B cell (primary cell): Measurements from ENCODE around the gene RNF224. TPM values are rescaled to one million over a fixed set of nuclear protein-coding genes. Genes with fewer than 3 reads are reported as not detected.

Experiments
- ATAC-seq: fragments of 200-7000 bp; cut with Tn5 transposase; one replicate; pipeline ENCODE4 v1.10.0; 2021; ENCODE audit warnings: low read depth, mild to moderate bottlenecking, moderate number of reproducible peaks, moderate library complexity
- CTCF ChIA-PET: fragments of 350-600 bp; sonication (Branson Sonifier 250); formaldehyde crosslinking; loops from one replicate; lab custom pipeline; 2021; ENCODE audit warnings: antibody characterized with exemption, inconsistent platforms; lab: Charles Lee
- POLR2A ChIA-PET: fragments of 350-600 bp; sonication (Branson Sonifier 250); formaldehyde crosslinking; loops from one replicate; lab custom pipeline; 2021; ENCODE audit warnings: antibody characterized with exemption; lab: Charles Lee
- DNase-seq: peaks from one replicate; pipeline ENCODE4 v3.0.0; 2013
- H2AFZ ChIP-seq: 2 replicates; pipeline ENCODE4 v1.6.1; 2012; ENCODE audit warnings: mild to moderate bottlenecking, low read depth, low read length; ENCODE audit not compliant: insufficient read depth, poor library complexity, severe bottlenecking
- H3K27ac ChIP-seq, 2 donors: 1 replicate in 1 of 2; 2 replicates in 1 of 2; pipeline ENCODE4 v1.5.1; 2012 to 2013; ENCODE audit warnings: low read length in 2 of 2, mild to moderate bottlenecking in 2 of 2, moderate library complexity in 1 of 2
- H3K27me3 ChIP-seq, 4 experiments: fragments of 200-600 bp in 1 of 4; sonication (generic) in 1 of 4; replicated peaks in 1 of 4; 1 replicate in 2 of 4; 2 replicates in 2 of 4; pipeline versions ENCODE4 v1.6.1 to v1.7.0; 2013 to 2016; ENCODE audit warnings: low read length in 3 of 4, mild to moderate bottlenecking in 2 of 4, mixed read lengths in 1 of 4, moderate library complexity in 1 of 4; ENCODE audit not compliant: insufficient read depth in 4 of 4, control insufficient read depth in 3 of 4; ENCODE audit errors: control extremely low read depth in 1 of 4
- H3K36me3 ChIP-seq, 2 experiments: replicated peaks in 1 of 2; 1 replicate in 1 of 2; 2 replicates in 1 of 2; pipeline versions ENCODE4 v1.6.1 to v1.7.1; 2013; ENCODE audit warnings: low read length in 1 of 2; ENCODE audit not compliant: insufficient read depth in 2 of 2, control insufficient read depth in 1 of 2; ENCODE audit errors: control extremely low read depth in 1 of 2, extremely low read depth in 1 of 2
- H3K4me1 ChIP-seq, 2 donors: fragments of 200-600 bp in 1 of 2; sonication (generic) in 1 of 2; 1 replicate in 1 of 2; 2 replicates in 1 of 2; pipeline versions ENCODE4 v1.5.1 to v1.6.1; 2013 to 2017; ENCODE audit warnings: low read length in 2 of 2; ENCODE audit not compliant: control insufficient read depth in 2 of 2, insufficient read depth in 2 of 2
- H3K4me2 ChIP-seq: replicated peaks from 2 replicates; pipeline ENCODE3; 2012; ENCODE audit warnings: mild to moderate bottlenecking, low read depth, low read length; ENCODE audit not compliant: poor library complexity, severe bottlenecking
- H3K4me3 ChIP-seq, 5 experiments: fragments of 200-600 bp in 1 of 5; sonication (generic) in 1 of 5; 1 replicate in 3 of 5; 2 replicates in 2 of 5; pipeline versions ENCODE4 v1.5.1 to v1.7.0; 2011 to 2016; ENCODE audit warnings: low read length in 4 of 5, mild to moderate bottlenecking in 4 of 5, low read depth in 2 of 5, control low read depth in 1 of 5, moderate library complexity in 1 of 5; ENCODE audit not compliant: insufficient read depth in 1 of 5; ENCODE audit errors: control extremely low read depth in 1 of 5, extremely low read depth in 1 of 5
- H3K79me2 ChIP-seq: fragments of 200-600 bp; sonication (generic); one replicate; pipeline ENCODE4 v1.6.0; 2016; ENCODE audit warnings: low read length; ENCODE audit not compliant: control insufficient read depth, insufficient read depth
- H3K9ac ChIP-seq: fragments of 200-600 bp; sonication (generic); 2 replicates; pipeline ENCODE4 v1.6.1; 2017; ENCODE audit warnings: mild to moderate bottlenecking, low read length, moderate library complexity
- H3K9me3 ChIP-seq, 3 donors: one replicate each; pipeline versions ENCODE4 v1.6.1 to v1.7.1; 2013; ENCODE audit warnings: low read length in 2 of 3; ENCODE audit not compliant: control insufficient read depth in 2 of 3, insufficient read depth in 1 of 3; ENCODE audit errors: control extremely low read depth in 1 of 3
- H4K20me1 ChIP-seq: 2 replicates; pipeline ENCODE4 v1.6.0; 2012; ENCODE audit warnings: mild to moderate bottlenecking, low read length; ENCODE audit not compliant: insufficient read depth, control insufficient read depth, poor library complexity, severe bottlenecking
- H3K27ac Mint-ChIP-seq: one replicate; pipeline ENCODE4 v1.8.0; 2021; ENCODE audit warnings: mixed read lengths
- H3K27me3 Mint-ChIP-seq: one replicate; pipeline ENCODE4 v1.8.0; 2021; ENCODE audit warnings: mixed read lengths
- H3K4me1 Mint-ChIP-seq: one replicate; pipeline ENCODE4 v1.8.0; 2021; ENCODE audit warnings: mixed read lengths
- H3K4me3 Mint-ChIP-seq: one replicate; pipeline ENCODE4 v1.8.0; 2021; ENCODE audit warnings: mixed read lengths
- H3K9me3 Mint-ChIP-seq: one replicate; pipeline ENCODE4 v1.8.0; 2022; ENCODE audit warnings: mixed read lengths; ENCODE audit not compliant: insufficient read depth
- EZH2 ChIP-seq: IDR thresholded peaks from 2 replicates; pipeline ENCODE4 v1.6.1; 2012; ENCODE audit warnings: borderline replicate concordance, low read depth, mild to moderate bottlenecking, moderate library complexity, low read length; ENCODE audit not compliant: insufficient read depth, poor library complexity, severe bottlenecking
- WGBS: methylation state at CpG from one replicate; pipeline ENCODE4 v1.1.5; 2013; ENCODE audit warnings: missing lambda C conversion rate; ENCODE audit not compliant: insufficient coverage; 5-methylcytosine and 5-hydroxymethylcytosine counted together
- intact Hi-C: fragments of 100-400 bp; cut with micrococcal nuclease; formaldehyde crosslinking; loops from one replicate; pipeline ENCODE4 v1.10.0; 2022
- polyA plus RNA-seq: library from polyadenylated mRNA; depleted of rRNA; stranded (reverse); fragments of >200 nt; gene quantifications from 2 replicates; pipeline ENCODE4 v1.2.3, GENCODE V29; 2012
- total RNA-seq, 2 donors: library from RNA; stranded (reverse); fragments of 120-200 nt in 1 of 2; gene quantifications; 1 replicate in 1 of 2; 2 replicates in 1 of 2; pipeline versions ENCODE4 v1.2.3 to v1.2.4, GENCODE V29; 2013 to 2022
- TF ChIP-seq, protein P1 (sequence below): fragments of 200-600 bp; IDR thresholded peaks from one replicate; pipeline ENCODE4 v1.8.0; 2022; ENCODE audit warnings: antibody characterized with exemption, mild to moderate bottlenecking

RNF224 gene
- total and polyA plus RNA-seq, 2 donors (not counting 1 experiment from before 2014, with no cell fraction given) = not detected

DNA sequence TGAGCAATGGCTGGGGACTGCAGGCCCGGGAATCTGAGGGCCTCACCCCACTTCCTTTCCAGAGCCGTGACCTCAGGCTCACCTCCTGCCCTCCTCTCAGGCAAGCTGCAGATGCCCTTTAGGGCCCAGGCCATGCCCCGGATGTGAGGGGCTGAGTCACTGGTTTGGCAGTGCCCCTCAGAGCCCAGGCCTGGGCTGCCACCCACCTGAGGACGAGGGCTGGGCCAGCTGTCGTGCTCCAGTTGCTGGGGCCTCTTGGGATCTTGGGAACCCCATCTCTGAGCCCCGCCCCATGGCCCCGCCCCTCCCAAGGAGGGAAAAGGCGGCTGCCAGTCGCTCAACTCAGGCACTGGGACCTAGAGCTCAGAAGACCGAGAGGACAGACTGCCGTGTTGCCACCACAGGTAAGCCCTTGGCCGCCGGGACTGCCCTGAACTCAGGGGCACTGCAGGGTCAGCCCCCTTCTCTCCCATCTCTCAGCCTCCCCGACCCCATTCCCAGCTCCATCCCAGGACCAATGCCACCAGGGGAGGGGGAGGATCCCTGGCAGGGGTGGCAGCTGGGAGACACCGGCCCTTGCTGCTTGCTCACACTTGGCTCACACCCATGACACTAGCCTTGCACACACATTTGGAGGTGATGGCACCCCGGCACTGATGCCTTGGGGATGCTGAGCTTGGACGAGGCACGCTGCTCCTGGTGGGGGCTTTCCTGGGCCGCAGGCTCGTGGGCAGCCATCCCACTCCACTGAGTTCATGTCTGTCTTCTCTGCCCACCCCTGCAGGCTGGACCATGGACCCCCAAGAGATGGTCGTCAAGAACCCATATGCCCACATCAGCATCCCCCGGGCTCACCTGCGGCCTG is 2.2 kb upstream of the RNF224 start, which contains the start of gene CYSRT1:
Gene CYSRT1 (plus strand): TSS at position 345 of the 865 bp plus-strand sequence. CDS start 448 bp downstream, at position 793.
- peaks cover 13 to 32% of the 10 kb centered on the region in 2 donors for H3K4me1 ChIP-seq
- Mint-ChIP-seq H3K4me1 (peaks cover 16% of the 10 kb centered on the region), H3K27me3 (peaks cover 4% of the 10 kb centered on the region), H3K9me3 (no peaks in the 10 kb centered on the region), H3K4me3 (peak within 1 kb of the TSS; percentile 86), H3K27ac (peak within 1 kb of the TSS; percentile 82)
- H3K27me3 ChIP-seq = peaks cover 0 to 28% (median 2%) of the 10 kb centered on the region in 4 experiments
- no peaks in the 10 kb centered on the region for H4K20me1 ChIP-seq
- peak within 1 kb of the TSS; percentile 36 to 77 (median 71) for H3K4me3 ChIP-seq
- TF ChIP-seq, protein P1, sequence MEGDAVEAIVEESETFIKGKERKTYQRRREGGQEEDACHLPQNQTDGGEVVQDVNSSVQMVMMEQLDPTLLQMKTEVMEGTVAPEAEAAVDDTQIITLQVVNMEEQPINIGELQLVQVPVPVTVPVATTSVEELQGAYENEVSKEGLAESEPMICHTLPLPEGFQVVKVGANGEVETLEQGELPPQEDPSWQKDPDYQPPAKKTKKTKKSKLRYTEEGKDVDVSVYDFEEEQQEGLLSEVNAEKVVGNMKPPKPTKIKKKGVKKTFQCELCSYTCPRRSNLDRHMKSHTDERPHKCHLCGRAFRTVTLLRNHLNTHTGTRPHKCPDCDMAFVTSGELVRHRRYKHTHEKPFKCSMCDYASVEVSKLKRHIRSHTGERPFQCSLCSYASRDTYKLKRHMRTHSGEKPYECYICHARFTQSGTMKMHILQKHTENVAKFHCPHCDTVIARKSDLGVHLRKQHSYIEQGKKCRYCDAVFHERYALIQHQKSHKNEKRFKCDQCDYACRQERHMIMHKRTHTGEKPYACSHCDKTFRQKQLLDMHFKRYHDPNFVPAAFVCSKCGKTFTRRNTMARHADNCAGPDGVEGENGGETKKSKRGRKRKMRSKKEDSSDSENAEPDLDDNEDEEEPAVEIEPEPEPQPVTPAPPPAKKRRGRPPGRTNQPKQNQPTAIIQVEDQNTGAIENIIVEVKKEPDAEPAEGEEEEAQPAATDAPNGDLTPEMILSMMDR = no peak
- TF ChIP-seq EZH2 = no peak
- H2AFZ ChIP-seq = peak within 1 kb of the TSS; percentile 96
- ATAC-seq (no peak), DNase-seq (peak; percentile 32)
- H3K79me2 ChIP-seq = no peaks in the 10 kb centered on the region
- no peaks in the 10 kb centered on the region for H3K36me3 ChIP-seq
- WGBS = 53% methylated on average over 22 of the region's 23 CpGs
- H3K4me2 ChIP-seq = peak within 1 kb of the TSS; percentile 95
- ChIA-PET CTCF (interaction anchor here (0.8 to 7.0 kb wide), 7 partner anchors 13 to 196 kb away, joined by 3 to 76 read pairs (median 4); partner anchors contain the start of genes ANAPC2, NELFB, SSNA1 and TUBB4B), POLR2A (interaction anchor here (1.5 to 3.1 kb wide), 2 partner anchors 10 to 11 kb away, joined by 7 to 10 read pairs; no protein-coding TSS in a partner anchor)
- H3K9me3 ChIP-seq = no peaks in the 10 kb centered on the region
- H3K27ac ChIP-seq = peak within 1 kb of the TSS; percentile 79 to 91
- intact Hi-C loops = loop anchor here (5.0 kb wide), 1 partner anchor 382 kb away; the partner anchor contains the start of gene ARRDC1
- peak within 1 kb of the TSS; percentile 75 for H3K9ac ChIP-seq
